Measurements from ENCODE around the gene PTCD2. TPM values are rescaled to one million over a fixed set of nuclear protein-coding genes. Genes with fewer than 3 reads are reported as not detected.
A peak's percentile ranks its signal among the peaks of the same experiment; 100 is the strongest.
"Not testable (repeated sequence)": the region's sequence is repeated elsewhere in the genome, so short reads cannot be mapped to it uniquely, and the experiment has no call there.

The PTCD2 gene
- total RNA-seq, 1 experiment from 2014 or later, result 15.9 TPM

DNA sequence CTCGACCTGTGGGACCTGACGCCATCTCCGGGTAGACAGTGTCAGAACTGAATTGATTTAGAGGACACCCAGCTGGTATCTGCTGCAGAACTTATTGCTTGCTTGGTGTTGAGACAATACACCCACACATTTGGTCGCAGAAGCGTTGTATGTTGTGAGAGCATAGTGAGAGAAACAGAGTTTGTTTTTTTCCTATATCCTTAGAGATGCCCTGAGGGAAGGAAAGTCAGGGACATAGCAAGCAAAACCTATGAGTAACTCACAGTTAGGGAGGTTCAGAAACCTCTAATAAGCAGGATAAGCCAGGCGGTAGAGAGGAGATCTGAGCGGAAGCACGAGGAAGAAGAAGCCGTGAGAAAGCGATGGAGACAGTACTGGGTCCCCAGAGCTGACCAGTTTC, 59.8 kb downstream of the PTCD2 start:
- no peak for DNase-seq (ENCODE audit: low read depth)

DNA sequence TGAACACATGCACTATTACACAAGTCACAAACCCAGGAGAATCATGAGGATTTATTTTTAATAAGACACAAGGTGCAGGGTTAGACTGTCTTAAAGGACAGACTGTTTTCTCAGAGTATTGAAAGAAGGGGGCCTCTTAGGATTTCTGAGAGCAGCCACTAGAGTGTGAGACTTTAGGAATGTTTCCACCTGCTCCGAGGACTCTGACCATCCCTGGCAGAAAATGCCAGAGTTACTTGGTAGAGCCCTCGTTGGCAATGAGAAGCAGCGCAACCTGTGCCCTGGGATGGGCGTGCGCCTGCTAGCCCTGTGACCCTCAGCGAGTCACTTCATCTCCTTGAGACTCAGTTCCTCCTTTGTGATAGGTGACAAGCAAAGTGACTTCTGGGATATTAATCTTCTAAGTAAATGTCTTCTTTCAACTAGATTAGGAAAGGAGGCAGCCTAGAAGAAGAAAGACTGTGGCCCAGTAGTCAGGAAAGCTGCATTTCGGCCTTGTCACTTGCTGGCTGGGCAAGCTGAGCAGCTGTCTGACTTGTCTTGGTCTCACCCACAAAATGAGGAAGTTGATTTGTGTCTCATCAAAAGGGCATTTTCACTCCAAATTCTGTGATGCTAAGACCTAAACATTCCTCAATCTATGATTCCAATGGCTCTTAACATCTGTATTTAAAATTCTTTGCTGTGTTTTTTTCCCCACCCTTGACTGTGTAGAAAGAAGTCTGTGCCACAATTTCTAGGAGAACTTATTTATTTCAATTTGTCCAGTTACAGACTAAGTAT, 60.5 kb downstream of the PTCD2 start:
- DNase-seq (ENCODE audit: low read depth), result no peak

DNA sequence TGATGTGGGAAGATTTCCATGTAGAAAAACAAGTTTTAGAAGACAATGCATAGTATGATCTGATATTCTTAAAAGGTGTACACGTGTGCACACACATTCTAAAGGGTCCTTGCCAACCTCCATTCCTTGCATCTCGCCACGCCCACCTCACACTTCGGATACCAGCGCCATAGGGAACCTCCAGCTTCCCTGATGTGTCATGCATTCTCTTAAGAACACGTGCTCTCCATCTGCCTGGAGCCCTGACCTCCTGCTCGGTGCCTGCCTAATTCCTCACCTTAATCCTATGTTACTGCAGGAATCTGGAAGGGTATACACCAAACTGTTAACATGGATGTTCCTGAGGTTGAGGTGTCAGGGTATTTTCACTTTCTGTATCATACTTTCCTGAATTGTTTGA, 63.1 kb downstream of the PTCD2 start:
- DNase-seq (ENCODE audit: low read depth), result peak; percentile 82

DNA sequence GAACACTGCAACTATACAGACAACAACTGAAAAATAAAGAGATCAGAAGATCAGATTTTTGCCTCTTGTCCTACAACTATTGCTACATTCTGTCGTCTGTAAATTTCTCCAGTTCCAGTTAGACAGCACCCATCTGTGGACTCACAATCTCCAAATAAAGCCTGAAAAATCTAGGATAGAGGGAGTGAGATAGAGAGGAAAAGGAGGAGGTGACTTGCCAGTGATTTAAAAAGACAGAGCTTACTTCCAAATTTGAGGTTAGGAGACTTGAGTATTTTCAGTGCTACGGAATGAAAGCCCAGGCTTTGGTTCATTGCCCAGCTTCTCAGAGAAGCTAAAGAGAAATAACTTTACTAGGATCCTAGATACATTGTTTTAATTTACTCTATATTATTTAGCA, 63.6 kb downstream of the PTCD2 start:
- no peak for DNase-seq (ENCODE audit: low read depth)

DNA sequence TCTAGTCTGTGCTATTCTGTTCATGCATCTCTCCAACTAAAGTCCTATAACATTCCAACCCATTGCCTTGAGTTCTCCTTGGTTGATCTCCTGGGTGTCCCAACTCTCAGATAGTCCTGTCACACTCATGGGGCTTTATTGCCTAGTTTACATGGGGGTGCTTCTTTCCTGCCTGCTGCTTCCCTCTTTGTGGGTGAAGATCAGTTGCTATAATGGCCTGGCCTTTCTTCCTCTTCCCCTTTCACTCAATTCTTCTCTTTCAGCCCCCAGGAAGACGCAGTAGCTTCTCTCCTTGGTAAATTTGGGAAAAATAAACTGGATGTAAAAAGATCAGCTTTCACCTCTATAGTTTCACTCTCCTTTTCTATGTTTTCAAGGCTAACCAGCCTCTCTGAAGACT, 66.5 kb downstream of the PTCD2 start:
- DNase-seq (ENCODE audit: low read depth), result no peak

DNA sequence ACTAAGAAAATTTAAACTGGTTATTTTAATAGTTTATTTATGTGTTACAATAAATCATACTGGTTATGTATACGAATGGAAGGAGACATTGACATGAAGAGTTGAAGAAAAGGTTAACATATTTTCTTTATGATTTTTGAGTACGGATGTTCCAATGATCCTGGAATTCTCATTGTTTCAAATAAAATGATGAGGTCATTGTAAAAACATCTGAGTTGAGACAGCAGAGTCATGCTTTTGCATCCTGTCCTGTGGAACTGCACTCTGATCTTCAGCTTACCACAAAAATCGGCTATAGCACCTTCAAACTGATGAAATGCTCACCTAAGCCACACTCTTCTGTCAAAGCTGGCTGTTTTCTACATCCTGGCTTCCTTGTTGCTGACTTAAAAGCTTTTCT, 67.8 kb downstream of the PTCD2 start:
- DNase-seq (ENCODE audit: low read depth), result peak; percentile 76

DNA sequence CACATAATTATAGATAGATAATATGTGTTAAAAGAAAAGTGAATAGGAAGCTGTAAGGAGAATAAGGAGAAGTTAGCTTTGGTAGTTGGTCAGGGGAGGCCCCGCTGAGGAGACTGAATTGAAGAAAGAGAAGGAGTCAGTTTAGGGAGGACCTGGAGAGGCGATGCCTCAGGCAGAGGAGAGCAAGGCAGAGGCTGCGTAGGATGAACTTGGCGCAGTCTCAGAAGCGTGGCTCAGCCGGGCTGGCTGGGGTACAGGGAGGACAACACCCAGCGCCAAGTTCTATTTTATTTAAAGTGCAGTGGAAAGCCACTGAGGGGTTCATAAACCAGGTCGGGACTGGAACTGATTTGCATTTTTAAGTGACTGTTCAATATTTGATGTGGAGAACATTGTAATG, 68.5 kb downstream of the PTCD2 start:
- DNase-seq (ENCODE audit: low read depth), result no peak

DNA sequence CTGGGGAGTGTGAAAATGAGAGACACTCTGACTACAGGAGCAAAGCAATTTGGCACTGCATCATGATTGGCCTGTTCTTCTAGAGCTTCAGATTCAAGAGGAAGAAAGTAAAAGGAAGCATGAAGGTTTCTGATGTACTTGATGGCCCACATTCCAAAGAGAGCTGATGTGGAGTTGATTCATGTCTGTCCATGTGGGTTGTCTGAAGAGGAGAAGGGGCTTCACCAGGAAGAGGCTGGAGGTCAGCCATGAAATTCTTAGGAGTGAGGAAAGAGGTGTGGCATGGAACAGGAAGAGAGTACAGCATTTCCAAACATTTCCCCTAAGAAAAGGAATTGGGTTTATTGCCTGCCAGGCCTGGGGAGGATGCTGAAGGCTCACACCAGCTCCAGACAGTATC, 70.7 kb downstream of the PTCD2 start:
- no peak for DNase-seq (ENCODE audit: low read depth)

DNA sequence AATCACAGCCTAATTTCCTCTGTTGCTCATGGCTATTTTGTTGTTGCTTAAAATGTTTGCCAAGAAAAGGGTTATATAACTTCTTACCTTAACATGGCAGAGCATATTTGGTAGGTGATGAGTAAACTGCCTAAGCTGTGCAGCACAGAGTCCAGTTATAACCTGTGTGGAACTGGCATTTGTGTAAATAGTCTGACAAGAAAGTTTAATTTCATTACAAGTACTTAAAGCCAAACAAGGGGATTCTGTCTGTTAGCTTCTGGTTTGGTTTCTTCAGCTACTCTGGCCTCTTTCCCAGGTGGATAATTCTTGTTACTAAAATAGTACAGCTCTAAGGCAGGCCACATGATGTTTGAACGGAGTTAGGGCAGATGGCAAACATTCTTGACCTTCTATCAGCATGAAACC, 72.2 kb downstream of the PTCD2 start:
- DNase-seq (ENCODE audit: low read depth), result no peak

DNA sequence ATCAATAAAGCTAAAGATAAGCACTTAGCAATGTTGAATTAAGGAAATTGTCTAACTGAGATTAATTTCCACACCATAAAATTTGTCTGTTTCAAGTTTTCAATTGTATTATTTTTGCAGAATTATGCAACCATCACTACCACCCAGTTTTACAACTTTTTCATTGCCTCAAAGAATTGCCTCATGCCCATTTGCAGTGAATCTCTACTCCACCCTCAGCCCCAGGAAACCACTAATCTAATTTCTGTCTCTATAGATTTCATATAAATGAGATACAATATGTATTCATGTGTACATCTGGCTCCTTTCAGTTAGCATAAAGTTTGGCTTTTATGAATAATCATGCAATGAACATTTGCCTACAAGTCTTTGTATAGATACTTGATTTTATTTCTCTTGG, 72.9 kb downstream of the PTCD2 start:
- no peak for DNase-seq (ENCODE audit: low read depth)

DNA sequence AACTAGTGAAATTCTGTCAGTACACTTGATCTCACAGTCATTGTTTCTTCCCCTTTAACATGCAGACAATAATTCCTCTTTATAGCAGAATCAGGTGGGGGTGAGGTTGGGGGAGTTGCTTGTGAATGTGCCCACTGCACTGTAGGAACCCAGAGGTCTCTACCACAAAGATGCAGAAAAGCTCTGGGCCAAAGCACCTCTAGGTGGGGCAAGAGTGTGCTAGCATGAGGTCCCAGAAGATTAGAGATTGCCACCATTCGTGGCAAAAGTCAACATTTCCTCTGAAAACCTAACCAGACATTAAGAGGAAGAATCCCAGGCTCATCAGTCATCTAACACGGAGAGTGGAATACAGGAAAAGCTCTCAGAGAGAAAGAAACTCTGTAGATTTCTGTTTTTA, 74.5 kb downstream of the PTCD2 start:
- peak; percentile 21 for DNase-seq (ENCODE audit: low read depth)

DNA sequence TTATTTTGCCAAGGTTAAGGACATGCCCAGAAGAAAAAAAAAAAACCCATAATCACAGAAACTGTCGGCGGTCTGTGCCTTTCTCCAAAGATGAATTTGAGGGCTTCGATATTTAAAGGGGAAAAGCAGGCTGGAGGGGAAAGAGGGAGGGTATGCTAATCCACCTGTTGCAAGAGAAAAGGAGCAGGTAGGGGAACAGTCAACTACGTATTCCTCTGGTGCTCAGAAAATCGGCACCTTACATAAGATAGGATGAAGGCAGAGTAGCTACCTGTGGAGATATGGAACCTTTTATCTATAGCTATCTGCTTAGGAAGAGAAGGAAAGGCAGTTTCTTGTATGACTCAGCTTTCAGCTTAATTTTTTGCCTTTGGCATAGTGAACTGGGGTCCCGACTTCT, 77.7 kb downstream of the PTCD2 start:
- DNase-seq (ENCODE audit: low read depth), result no peak

DNA sequence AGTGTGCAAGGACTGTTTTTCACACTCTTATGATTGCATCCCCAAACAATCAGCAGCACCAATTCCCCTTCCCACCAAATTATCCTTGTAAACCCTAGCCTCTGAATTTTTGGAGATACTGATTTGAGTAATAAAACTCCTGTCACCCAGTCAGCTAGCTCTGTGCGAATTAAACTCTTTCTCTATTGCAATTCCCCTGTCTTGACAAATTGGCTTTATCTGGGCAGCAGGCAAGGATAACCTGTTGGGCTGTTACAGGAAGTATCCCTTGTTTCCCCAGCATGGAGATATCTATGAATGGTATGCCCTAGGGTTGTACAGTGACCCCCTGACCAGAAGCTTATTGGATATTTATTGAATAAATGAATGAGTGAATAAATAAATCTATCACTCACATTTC, 80.8 kb downstream of the PTCD2 start:
- DNase-seq (ENCODE audit: low read depth), result no peak

DNA sequence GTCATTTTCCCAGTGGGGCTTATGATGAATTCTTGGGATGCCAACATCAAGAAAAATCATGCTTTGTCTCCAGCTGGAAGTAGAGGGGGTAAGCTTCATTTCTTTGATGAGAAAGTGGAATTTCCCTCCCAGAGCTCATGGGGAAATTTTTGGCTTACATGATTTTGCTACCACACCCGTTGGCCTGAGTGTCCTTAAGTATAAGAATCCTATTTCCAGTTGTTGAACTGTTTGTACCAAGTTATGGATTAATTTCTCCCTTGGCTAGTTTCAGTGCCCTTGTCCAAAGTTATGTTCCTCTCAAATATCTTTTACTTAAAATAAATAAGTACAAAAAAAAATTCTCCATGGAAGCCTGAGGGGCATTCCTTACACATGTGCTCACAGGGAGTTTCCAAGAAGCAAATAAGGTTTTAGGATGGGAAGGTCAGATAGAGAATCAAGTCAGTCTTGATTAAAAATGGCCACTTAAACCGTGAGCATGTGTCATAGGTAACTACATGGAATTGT, 82.3 kb downstream of the PTCD2 start:
- DNase-seq (ENCODE audit: low read depth), result peak; percentile 22

DNA sequence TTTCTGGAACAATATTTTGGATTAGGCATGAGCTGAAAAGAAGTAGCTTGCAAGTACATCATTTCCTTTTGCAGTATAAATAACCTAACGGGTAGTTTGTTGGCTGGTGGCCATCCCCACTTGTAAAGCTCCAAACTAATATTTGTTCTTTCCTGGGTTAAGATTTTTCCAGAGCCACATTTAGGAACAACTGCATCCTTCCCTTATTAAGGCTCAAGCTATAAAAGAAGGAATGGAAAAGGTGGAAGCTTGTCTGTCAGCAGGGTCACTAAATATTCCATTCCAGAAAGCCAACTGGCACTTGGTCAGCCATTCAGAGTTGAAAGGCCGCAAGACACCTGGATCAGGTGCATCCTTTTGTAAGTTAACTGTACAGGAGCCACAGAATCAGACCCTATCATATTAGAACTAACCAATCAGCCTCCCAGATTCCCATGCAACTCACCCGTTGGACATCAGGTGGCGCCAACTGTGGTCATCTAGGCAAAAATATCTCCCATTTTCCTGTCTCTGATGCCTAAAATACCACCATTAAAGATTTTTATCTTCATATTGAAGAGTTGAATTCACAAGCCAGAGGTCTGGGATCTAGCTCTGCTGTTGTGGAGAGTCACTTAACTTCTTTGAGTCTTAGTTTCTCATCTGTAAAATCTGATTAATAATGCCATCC, 82.9 kb downstream of the PTCD2 start:
- peak; percentile 19 for DNase-seq (ENCODE audit: low read depth)

DNA sequence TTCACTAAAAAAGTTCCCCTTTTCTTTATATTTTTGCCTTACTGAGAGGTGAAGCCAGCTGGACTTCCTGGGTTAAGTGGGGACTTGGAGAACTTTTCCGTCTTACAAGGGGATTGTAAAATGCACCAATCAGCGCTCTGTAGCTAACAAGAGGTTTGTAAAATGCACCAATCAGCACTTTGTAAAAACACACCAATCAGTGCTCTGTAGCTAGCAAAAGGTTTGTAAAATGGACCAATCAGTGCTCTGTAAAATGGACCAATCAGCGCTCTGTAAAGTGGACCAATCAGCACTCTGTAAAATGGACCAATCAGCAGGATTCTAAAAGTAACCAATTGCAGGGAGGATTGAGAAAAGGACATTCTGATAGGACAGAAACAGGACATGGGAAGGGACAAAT, 84.6 kb downstream of the PTCD2 start:
- DNase-seq (ENCODE audit: low read depth), result not testable (repeated sequence)

DNA sequence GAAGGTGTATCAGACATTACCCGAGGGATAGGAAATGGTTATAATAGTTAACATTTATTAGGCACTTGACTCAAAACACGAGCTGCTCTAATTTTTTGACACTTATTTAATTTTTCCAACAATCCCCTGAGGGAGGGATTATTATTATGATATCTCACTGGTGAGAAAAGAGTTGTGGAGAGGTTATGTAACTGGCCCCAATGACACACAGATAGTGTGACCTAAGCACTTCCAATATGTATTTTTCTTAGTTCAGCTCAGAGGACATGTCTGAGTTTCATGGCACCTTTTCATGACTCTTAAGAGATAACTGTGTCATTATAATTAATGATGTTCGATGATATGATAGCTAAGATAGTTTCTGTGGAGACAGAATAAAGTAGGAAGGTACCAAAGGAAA, 86.9 kb downstream of the PTCD2 start:
- no peak for DNase-seq (ENCODE audit: low read depth)

DNA sequence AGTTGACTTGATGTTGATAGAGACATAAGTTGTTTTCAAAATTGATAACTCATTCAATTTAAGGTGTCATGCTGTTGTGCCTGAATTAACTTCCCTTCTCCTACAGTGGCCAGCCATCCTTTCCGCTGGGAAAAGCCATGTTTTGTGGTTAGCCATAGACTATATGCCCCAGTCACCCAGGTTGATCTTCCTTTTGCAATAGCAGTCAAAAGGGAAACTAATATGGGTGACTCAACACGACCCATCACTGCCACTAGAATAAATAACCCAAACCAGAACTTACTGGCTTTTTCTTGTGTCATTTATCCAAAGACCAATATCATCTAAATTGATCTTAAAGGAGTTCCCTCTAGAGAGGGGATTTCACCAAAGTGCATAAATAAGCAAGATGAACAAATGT, 87.4 kb downstream of the PTCD2 start:
- DNase-seq (ENCODE audit: low read depth), result no peak

DNA sequence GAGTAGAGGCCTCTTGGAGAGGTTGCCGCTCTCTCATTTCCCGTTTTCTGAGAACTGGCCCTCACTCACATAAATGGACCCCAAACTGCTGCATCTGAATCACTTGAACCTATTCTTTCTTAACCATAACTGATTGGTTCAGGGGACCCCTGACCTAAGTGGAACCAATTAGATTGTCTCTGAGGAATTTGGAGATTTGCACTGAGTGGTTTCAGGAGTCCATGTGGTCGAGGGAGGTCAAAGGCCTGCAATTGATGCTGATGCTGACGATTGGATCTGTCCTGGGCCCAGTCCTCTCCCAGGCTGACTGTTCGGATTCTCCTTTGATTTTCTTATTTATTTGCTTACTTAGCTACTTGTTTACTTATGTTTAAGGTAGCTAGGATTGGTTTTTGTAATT, 88.0 kb downstream of the PTCD2 start:
- DNase-seq (ENCODE audit: low read depth), result no peak

DNA sequence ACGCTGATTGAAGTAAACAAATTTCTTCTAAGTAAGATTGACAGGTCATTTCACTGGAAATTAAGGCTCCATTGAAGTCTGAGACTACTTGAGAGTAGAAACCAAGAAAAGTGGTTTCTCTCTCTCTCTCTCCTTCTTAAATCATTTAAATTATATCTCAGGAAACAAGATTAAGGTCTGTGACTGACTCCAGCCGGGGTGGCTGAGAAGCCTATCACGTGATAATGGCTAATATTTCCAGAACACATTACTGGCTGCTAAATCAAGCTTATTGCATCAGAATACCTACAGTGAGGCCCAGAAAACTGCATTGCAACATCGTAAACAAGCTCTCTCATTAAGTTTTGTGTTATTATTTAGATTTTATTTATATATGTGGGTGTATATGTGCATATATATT, 88.4 kb downstream of the PTCD2 start:
- no peak for DNase-seq (ENCODE audit: low read depth)

DNA sequence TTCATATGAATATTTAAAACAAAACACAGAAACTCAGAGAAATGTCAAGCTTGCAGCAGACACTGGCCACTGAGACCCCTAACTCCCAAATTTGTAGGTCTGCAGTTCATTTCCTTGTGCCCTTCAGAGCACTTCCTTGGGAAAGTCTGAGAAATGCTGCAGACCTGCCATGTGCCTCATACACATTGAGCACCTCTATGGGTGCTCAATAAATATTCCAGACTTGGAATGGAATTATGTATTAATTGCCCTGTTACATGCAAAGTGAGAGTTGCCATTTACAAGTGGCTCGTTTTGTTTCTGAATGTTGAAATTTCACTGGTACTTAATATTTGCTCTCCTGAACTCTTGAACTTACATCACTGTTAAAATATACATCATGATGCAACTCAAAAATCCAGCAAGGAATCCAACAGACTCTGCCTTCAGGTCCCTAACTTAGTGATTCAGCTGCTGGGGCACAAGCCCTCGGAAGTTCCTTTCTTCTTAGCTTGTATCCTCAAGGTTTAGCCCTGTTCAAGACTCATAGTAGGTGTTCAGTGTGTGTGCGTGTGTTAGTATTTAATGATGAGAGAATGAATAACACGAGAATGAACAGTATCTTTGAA, 90.6 kb downstream of the PTCD2 start:
- no peak for DNase-seq (ENCODE audit: low read depth)

DNA sequence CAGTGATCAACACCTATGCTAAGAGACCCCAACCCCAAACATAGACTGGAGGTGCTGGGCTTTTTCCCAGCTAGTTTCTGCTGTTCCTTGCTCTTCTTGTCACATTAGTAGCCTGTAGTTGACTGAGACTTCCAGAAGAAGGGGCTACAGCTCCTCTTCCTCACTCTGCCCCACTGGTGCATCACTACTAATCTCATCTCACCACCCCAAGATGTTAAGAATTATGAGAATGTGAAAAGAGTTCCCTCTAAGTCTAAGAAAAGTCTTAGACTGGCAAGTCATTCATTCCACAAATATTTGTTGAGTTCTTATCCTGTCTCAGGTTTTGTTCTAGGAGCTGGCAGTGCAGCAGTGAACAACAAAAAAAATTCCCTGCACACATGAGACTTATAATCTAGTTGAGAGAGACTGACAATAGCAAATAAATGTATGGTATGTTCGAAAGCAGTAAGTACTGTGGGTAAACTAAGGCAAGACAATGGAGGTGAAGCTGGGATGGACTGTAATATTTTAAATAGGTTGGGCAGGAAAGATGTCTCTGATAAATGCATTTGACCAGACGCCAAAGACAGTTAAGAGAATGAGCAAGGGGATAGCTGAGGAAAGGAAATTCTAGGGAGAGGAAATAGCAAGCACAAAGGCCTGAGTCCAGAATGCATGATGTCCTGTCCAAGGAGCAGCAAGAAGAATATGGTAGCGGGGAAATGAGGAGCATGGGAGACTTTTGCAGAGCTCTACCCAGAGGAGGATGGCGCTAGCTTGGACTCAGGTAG, 92.3 kb downstream of the PTCD2 start:
- no peak for DNase-seq (ENCODE audit: low read depth)
